Measurements from ENCODE around the gene PLEKHB2.
"Not testable (repeated sequence)": the region's sequence is repeated elsewhere in the genome, so short reads cannot be mapped to it uniquely, and the experiment has no call there.

PLEKHB2 gene

DNA sequence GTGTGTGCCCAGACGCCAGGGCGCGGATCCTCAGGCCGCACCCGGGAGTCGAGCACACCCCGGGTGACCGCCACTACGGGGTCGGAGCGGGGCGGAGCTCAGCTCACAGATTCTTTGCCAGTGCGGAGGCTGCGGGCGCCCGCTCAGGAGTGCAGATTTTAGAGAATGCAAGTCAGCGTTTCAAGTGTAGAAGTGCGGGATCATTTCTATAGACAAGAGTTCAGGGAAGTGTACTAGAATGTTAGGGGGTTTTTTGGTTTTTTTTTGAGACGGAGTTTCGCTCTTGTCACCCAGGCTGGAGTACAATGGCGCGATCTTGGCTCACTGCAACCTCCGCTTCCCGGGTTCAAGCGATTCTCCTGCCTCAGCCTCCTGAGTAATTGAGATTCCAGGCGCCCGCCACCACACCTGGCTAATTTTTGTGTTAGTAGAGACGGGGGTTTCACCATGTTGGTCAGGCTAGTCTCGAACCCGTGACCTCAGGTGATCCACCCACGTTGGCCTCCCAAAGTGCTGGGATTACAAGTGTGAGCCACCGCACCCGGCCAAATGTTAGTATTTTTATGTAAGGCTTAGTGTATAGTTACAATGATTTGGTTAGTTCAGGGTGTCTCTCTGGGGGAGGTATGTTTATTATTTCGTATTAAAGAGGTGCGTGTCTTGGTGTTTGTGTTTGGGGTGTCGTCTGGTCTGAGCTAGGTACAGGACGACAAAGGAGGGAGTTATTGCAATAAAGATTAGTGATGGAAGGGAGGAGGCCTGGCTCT is 11.3 kb upstream of the PLEKHB2 start:
- DNase-seq (ENCODE audit: low spot score), result no peak

DNA sequence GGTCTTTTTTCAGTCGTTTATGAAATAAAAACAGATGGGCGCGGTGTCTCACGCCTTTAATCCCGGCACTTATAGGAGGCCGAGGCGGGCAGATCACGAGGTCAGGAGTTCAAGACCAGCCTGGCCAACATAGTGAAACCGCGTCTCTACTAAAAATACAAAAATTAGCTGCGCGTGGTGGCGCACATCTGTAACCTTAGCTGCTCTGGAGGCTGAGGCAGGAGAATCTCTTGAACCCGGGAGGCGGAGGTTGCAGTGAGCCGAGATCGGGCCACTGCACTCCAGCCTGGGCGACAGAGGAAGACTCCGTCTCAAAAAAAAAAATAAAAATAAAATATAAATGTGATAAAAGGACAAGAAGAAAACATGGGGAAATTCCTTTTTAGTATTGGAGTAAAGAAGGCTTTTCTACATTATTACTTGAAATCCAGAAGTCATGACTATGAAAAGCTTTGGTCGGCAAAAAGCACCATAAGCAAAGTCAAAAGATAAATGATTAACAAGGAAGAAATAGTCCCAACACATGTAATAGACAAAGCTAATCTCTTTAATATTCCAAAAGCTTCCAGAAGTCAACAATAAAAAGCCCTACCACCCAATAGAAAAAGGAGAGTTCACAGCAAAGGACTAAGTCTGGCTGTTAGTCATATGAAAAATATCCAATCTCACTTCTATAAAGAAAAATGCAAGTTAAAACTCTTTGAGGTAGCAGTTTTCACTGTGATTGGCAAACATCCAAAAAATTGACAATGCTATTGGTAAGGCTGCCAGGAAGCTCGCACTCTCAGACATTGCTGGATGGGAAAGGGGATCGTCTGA is 10.5 kb upstream of the PLEKHB2 start:
- no peak for DNase-seq (ENCODE audit: low spot score)

GRCh38 chr2:131103165-131103564 is 2.0 kb upstream of the PLEKHB2 start:
- no peak for DNase-seq (ENCODE audit: low spot score)

GRCh38 chr2:131104487-131105155 is 515 bp upstream of the PLEKHB2 start:
- no peak for DNase-seq (ENCODE audit: low spot score)

DNA sequence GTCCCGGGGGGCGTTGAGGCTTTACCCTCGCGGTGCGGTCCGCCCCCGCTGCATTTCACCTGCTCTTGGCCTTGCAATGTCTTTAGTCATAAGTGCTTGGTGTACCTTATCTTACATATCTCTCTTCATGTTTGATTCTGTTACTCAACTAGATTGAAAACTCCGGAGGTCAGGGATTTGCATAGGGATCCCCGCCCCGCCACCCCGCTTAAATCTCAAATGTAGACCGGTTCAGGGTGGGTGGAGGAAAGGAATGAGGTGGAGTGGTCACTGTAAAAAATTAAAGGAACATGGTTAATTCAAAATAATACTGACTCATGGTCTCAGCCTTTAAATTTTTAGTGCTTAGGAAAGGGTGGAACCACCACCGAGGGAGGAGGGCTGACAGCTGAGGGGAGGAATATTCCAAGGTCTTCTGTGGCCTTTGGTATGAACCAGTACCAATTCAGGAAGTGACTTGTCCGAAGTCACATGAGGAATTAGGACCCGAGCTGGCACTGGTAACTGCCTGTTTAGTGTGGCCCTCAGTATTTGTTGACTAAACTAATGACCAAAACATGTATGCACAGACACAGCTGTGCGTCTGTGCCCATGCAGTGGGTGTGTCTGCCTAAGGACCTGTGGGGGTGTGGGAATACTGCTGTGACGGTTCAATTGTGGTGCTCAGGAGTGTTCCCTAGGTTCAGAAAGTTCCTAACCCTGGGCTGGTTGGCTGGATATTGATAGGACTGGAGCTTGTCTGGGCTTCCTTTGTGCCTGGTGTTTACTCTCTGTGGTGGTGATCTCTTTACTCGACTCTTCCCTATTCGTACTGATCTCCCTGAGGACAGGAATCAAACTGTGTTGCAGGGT is 1.0 kb downstream of the PLEKHB2 start:
- no peak for DNase-seq (ENCODE audit: low spot score)

DNA sequence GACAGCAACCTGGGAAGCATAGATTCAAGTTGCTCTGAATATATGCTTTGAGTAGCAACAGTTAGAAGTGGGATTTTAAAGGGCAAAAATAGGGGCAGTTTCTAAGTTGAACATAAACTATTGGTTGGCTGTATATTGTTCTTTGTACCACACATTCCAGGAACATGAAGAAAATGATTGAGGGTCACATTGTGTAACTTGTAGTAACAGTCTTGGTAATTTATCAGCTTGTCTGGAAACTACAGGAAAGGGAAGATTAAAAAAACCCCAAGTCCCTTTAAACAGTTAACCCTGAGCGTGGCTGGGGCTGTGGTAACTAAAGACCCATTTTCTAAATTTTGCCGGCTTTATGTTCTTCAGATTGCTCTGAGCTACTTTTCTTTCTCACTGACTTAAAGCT is 7.4 kb downstream of the PLEKHB2 start:
- no peak for DNase-seq (ENCODE audit: low spot score)

DNA sequence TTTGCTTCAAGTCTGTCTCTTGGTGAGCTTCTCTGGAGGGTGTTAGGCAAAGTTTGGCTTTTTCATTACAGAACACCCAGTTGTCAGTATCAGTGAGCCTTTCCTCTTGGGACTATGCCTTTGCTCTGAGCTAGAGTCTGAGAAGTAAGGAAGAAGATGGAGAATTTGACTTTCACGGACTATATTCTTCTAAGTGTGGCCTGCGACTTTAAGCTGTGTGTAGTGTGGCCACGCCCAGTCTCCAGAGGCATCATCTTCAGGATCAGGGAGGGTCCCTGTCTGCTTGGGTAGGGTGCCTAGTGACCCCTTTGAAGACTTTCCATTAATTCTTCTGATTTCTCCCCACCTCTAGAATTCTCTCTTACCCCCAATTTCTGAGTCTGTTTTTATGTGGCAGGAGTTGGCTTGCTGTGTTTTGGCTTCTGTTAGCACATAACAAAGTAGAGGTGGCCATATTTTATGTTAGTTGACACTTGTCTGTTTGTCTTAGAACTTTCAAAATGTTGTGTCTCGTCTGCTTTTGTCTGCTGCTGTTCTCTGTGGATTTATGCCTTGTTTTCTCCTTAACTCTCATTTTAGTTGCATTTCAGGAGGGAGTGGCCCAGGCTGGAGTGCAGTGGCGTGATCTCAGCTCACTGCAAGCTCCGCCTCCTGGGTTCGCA is 8.6 kb downstream of the PLEKHB2 start:
- no peak for DNase-seq (ENCODE audit: low spot score)

DNA sequence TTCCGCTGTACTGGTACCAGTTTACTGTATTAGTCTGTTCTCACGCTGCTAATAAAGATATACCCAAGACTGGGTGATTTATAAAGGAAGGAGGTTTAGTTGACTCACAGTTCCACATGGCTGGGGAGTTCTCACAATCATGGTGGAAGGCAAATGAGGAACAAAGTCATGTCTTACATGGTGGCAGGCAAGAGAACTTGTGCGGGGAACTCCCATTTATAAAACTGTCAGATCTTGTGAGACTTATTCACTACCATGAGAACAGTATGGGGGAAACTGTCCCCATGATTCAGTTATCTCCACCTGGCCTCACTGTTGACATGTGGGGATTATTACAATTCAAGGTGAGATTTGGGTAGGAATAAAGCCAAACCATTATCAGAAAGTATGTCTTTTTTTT is 9.8 kb downstream of the PLEKHB2 start:
- DNase-seq (ENCODE audit: low spot score), result not testable (repeated sequence)

GRCh38 chr2:131115752-131116151 is 10.6 kb downstream of the PLEKHB2 start:
- peak; percentile 14 for DNase-seq (ENCODE audit: low spot score)

DNA sequence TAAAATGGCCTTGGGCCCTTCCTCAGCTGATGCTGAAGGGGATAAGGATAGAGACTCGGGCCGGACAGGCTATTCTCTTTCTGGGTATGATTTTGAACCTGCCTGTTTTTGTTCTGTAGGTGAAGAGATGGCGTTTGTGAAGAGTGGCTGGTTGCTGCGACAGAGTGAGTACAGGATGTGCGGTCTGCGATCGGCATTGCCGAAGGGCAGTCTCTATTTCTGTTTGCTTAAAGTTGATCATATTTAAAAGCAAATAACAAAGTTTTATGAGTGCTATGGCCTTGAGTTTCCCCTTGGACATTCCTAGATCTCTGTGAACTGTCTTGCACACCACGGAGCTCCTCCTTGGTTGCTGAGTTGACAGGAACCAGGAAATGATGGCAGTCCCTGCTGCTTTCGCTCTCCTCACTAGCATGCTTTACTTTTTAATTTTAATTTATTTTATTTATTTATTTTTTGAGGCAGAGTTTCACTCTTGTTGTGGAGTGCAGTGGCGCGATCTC is 15.7 kb downstream of the PLEKHB2 start:
- no peak for DNase-seq (ENCODE audit: low spot score)

GRCh38 chr2:131121464-131121863 is 16.3 kb downstream of the PLEKHB2 start:
- DNase-seq (ENCODE audit: low spot score), result no peak

DNA sequence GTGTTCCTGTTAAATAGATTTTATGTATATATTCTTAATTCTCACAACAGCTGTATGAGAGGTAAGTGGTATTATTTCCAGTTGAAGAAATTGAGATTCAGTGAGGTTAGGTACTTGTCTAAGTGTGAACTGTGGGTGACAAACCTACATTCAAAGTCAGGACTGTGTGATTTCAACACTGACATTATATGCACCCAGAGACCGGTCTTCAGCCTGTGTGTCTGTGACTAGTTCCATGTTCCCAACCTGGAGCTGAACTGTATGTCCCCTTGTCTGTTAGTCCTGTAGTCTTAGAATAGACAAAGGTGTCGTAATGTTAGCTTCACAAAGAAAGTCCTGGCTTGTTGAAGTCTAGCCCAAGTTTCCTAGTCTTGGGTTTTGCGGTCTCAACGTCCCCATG is 17.4 kb downstream of the PLEKHB2 start:
- DNase-seq (ENCODE audit: low spot score), result no peak

- DNase-seq (ENCODE audit: low spot score), result no peak
These were observed 18.1 kb downstream of the PLEKHB2 start for GRCh38 chr2:131123192-131123591.

DNA sequence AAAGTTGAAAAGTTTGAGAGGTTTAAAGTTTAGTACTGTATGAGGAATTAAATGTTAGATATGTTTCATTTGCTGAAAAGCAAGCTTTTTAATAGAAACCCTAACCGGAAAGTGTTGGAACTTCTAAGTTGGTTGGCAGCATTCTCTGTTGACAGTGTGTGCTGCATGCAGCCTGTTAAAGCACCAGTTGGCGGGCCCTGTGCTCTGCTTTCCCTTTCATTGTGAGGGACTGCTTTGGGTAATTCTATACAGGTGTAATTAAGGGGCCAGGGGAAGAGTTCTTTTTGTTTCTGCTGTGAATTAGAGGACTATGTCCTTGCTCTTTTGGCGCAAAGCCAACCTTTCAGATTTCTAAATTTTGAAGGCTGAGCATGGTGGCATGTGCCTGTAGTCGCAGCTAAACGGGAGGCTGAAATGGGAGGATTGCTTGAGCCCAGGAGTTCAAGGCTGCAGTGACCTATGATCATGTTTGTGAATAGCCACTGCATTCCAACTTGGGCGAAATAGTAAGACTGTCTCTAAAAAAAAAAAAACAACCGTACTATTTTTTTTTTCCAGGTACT is 20.1 kb downstream of the PLEKHB2 start:
- no peak for DNase-seq (ENCODE audit: low spot score)

DNA sequence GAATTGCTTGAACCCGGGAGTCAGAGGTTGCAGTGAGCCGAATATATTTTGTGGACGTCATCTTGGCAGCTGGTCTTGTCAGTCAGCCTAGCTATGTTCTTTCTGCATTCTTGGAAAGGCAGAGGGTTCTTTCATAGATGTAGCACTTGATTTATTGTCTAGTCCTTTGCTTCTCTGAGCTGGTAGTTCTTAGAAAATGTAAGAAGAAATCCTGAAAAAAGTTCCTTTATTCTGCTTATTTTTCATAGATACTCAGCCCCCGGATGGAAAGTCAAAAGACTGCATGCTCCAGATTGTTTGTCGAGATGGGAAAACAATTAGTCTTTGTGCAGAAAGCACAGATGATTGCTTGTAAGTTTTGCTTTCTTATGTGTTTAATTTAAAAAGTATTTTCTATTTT is 21.3 kb downstream of the PLEKHB2 start:
- no peak for DNase-seq (ENCODE audit: low spot score)

DNA sequence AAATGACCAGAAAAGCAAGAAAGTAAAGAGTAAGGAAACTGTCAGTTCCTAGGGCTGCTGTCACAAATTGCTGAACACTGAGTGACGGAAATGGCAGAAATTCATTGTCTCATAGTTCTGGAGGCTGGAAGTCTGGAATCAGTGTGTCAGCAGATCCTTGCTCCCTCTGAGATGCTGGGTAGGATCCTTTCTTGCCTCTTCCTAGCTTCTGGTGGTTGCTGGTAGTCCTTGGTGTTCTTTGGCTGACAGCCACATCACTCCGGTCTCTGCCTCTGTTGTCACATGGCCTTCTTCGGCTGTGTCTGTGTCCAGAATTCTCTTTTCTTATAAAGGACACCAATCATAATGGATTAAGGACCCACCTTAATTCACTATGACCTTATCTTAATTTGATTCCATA is 21.9 kb downstream of the PLEKHB2 start:
- no peak for DNase-seq (ENCODE audit: low spot score)

- no peak for DNase-seq (ENCODE audit: low spot score)
These were observed 22.8 kb downstream of the PLEKHB2 start for GRCh38 chr2:131127981-131128380.

DNA sequence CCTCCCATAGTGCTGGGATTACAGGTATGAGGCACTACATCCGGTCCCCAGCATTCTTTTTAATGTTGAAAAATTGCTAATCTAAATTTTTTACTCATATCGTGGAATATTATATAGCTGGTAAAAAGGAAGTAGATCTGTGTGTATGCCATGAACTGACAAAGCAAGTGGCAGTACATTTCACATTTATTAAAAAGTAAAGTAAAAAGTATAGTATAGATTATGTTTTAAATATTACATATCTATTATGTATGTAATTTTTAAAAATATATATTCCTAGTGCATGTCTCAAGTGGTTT is 25.1 kb downstream of the PLEKHB2 start:
- DNase-seq (ENCODE audit: low spot score), result no peak

DNA sequence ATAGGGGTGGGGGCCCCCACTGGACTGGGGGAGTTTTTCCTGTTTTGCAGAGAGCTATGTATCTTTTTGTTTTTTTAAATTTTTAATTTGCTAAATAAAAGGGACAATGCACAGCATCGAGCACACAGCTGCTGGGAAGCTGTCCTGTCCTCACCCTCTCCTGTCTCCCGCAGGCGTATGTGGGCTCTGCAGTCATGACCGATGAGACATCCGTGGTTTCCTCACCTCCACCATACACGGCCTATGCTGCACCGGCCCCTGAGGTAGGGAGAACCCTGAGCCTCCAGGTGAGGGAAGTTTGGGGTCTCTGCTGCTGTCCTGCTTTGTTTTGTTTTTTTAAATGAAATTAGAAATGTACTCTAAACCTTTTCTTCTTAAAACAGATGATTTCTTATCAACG is 27.6 kb downstream of the PLEKHB2 start:
- DNase-seq (ENCODE audit: low spot score), result no peak

DNA sequence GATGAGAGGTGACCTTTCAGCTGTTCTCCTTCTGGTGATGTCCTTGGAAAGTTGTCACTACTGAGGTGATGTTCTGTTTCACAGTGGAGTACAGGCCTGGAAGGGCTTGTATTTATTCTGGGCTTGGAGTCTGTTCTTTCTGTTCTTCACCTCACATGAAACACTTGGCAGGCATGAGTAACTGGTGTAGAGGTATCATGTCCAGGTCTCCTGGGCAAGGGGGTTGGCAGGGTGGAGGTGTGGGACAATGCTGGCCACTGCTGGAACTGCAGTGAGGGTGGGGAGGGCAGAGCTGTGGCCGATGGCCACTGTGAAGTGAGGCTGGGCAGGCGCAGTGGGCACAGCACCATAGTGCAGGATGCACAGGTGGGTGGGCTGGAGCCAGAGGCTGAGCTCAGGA is 35.4 kb downstream of the PLEKHB2 start:
- no peak for DNase-seq (ENCODE audit: low spot score)

GRCh38 chr2:131142849-131143248 is 37.7 kb downstream of the PLEKHB2 start:
- no peak for DNase-seq (ENCODE audit: low spot score)
